CMK (cell line): ENCODE measurements around the gene COLGALT1.
"Not testable (repeated sequence)": the region's sequence is repeated elsewhere in the genome, so short reads cannot be mapped to it uniquely, and the experiment has no call there.

Experiments
- DNase-seq: peaks from one replicate; pipeline ENCODE4 v3.0.0-alpha.2; 2010; ENCODE audit warnings: low read depth

Gene COLGALT1

DNA sequence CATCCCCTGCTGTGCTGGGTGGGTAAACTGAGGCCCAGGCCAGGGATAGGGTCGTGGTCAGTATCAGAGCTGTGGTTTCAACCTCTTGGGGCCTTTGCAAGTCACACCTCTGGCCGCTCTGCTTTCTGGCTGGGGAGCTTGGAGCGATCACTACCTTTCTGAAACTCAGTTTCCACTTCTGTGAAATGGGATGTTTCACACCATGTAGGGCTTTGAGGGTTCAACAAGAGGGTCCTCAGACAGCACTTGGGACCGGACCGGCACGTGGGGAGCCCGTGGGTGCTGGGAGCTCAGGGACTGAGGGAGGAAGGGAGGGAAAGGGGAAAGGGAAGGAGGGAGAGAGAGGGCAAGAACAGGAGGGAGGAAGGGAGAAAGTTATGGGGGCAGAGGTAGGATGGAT lies 22.9 kb upstream of the COLGALT1 start:
- no peak for DNase-seq

GRCh38 chr19:17534767-17535166 lies 20.7 kb upstream of the COLGALT1 start:
- DNase-seq = no peak

- no peak for DNase-seq
These were observed 18.5 kb upstream of the COLGALT1 start for GRCh38 chr19:17536955-17537354.

- DNase-seq = no peak
These were observed 16.7 kb upstream of the COLGALT1 start for GRCh38 chr19:17538684-17539237.

GRCh38 chr19:17539238-17540117 lies 16.0 kb upstream of the COLGALT1 start:
- DNase-seq = peak; percentile 94

GRCh38 chr19:17540174-17540573 lies 15.3 kb upstream of the COLGALT1 start:
- DNase-seq = no peak

DNA sequence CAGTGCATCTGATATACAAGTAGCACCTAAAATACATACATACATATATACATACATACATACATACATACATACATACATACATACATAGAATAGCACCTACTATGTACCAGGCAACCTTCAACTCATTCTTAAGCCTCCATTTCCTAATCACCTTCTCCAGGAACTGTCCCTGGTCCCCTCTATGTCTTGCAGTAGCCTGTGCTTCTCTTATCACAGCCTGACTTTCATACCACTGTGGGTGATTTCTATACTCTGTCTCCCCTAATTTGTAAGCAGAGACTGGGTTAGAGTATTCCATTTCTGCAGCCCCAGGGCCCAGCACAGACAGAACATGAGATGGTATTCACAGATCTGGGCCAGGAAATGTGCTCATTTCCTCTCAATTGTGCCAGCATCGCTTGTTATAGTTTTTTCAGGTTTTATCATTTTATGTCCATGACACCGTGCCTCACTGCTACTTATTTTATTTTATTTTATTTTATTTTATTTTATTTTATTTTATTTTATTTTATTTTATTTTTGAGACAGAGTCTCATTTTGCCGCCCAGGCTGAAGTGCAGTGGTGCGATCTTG lies 14.2 kb upstream of the COLGALT1 start:
- DNase-seq = no peak

GRCh38 chr19:17542042-17542441 lies 13.4 kb upstream of the COLGALT1 start:
- DNase-seq = no peak

DNA sequence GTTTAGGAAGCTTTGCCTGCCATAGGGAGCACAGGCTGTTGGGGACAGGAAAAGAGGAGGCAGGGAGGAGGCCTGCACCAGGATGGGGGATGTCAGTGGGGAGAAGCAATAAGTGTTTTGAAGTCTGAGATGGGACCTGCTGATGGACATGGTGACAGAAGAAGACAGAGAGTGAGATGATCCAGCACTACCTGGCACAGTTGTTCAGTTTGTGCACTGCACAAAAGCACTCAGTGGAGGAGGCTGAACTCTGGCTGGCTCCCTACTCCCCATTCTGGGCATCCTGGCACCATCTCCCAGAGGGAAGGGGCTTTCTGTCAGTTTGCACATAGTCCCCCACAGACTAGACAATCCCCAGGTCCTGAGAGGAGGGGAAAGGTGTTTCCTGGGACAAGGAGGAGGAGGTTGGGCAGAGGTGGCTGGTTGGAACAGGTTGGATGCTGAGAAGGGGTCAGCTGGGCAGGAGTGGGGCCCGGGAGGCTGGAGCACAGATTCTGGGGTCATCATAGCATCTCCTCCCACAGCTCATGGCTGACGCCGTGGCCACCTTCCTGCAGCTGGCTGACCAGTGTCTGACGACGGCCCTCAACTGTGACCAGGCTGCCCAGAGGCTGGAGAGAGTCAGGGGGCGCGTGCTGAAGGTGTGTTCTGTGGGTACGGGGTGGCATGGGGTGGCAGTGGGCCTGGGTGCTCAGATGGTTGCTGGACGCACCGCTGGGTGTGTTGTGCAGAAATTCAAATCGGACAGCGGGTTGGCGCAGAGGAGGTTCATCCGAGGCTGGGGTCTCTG lies 12.5 kb upstream of the COLGALT1 start:
- no peak for DNase-seq

- DNase-seq = no peak
These were observed 11.5 kb upstream of the COLGALT1 start for GRCh38 chr19:17543986-17544385.

DNA sequence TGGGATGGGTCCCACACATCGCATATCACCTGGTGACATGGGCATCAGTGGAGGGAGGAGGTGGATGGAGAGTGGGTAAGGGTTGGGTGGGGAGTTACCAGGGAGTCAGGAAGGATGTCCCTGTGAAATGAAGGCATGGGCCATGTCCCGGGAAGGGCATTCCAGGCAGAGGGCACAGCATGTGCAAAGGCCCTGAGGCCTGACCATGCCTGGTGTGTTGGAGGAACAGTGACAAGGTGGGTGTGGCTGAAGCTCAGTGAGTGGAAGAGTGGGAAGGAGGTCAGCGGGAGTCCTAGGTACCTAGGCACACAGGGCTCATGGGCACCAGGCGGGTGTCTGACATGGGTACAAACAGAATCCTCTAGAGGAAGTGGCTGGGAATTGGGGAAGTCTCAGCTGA lies 11.0 kb upstream of the COLGALT1 start:
- no peak for DNase-seq

- DNase-seq = no peak
These were observed 7.3 kb upstream of the COLGALT1 start for GRCh38 chr19:17548145-17548544.

DNA sequence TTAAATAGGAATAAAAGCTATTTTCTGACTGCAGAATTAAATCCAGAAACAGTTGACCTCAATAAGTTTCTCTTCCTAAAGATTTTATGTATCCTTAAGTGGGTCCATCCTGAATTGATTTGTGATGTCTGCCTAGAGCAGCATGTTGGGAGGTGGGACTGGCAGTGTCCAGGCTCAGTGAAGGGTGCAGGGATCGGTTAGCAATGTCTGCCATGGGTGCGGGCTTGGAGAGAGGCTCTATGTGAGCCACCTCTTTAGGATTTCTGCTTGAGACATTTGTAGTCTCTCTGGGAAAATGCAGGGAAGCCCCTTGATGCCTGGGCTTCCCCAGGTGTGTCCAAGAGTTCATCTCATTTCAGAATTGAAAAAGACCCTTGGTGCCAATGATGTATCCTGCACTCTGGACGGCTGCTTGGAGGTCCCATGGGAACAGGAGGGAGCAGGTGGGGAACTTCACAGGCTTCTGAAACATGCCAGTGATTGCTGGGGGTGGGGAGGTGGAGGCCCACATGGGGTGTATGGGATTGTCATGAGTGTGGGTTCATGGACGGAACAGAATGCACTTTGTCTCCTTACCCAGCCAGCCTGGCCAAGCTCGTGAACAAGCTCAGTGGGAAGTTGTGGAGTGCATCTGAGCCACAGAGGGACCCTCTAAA lies 6.2 kb upstream of the COLGALT1 start:
- no peak for DNase-seq

DNA sequence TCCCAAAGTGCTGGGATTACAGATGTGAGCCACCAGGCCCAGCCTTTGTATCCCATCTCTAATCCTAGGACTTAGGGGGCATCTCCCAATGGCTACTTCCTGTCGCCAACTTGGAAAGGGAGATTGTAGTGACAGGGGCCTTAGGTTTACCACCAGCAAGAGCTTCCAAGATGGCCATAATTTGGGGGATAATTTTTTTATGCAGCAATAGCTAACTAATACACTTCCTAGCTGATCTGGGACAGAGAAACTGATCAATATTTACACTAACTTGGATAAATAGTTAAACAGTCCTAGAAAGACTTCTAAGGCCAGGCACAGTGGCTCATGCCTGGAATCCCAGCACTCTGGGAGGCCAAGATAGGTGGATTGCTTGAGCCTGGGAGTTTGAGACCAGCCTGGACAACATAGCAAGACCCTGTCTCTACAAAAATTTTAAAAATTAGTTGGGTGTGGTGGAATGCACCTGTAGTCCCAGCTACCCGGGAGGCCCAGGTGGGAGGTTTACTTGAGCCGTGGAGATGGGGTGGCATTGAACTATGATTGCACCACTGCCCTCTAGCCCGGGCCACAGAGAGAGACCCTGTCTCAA lies 5.3 kb upstream of the COLGALT1 start:
- DNase-seq = no peak

- DNase-seq = not testable (repeated sequence)
These were observed 2.7 kb upstream of the COLGALT1 start for GRCh38 chr19:17552735-17553134.

DNA sequence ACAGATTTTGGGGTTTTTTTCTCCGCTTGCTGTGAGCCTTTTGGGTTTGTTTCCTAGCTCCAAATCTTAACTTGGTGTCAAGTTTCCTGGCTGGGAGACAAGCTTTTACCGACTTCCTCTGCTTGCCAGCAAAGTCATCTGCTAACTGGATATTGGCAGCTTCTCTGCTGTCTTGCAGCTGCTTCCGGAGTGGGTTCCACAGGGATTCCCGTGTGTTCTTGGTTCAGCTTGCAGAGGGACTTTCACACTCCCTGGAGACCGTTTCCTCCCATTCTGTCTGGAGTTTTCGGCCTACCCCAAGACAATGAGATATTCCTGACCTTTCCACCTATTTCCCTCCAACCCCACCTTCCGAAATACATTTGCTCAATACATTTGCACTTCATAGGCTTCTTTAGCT lies 2.2 kb upstream of the COLGALT1 start:
- peak; percentile 26 for DNase-seq

DNA sequence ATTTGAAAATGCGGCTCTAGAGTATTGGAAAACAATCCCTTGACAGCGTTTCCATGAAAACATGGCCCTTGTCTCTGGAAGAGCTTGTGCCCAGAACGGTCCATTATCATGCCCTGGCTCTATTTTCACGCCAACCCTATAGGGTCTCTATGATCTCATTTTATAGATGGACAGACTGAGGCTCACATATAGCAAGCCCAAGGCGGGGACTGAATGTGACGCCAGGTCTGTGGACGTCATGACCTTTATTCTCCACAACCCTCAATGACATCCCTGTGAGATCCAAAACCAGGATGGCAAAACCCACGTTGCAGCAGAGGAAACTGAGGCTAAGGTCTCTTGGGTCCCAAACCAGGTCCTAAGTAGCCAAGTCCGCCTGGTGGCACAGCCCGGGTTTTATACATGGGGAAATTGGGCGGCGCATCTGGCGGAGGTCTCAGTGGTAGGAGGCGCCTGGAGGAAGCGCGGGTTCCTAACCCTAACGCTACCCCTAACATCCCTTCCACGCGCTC lies 425 bp upstream of the COLGALT1 start:
- peak; percentile 93 for DNase-seq

- DNase-seq = peak; percentile 32
These were observed 722 bp downstream of the COLGALT1 start for GRCh38 chr19:17555929-17556813.

DNA sequence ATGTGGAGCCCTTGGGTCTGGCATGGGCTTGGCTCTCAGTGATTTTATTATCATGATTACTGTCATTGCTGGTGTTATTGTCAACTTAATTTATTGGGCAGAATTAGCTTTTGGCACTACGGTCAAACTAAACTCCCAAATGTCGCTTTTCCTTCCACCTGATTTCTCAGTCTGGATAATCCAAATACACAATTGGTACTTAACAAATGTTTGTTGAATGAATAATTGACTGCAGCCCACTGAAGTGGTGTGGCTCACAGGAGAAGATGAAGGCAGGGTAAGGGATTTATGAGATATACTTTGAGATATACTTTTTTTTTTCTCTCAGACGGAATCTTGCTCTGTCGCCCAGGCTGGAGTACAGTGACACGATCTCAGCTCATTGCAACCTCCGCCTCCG lies 1.5 kb downstream of the COLGALT1 start:
- no peak for DNase-seq

GRCh38 chr19:17557466-17557865 lies 2.0 kb downstream of the COLGALT1 start:
- no peak for DNase-seq
